ENCODE results near the gene RNF150. TPM values are rescaled to one million over a fixed set of nuclear protein-coding genes. Genes with fewer than 3 reads are reported as not detected.

Gene RNF150
- total RNA-seq, 1 donor = 16.4 TPM

GRCh38 chr4:140877781-140878180 is 255.5 kb downstream of the RNF150 start:
- TF ChIP-seq CTCF (IDR thresholded peaks at IDR 0.05; ENCODE audit: insufficient read depth, low read depth, low read length) = no peak
- no peak overlapping the region for H3K4me3 ChIP-seq (ENCODE audit: low read depth, low read length)
- no peak for DNase-seq (ENCODE audit: low read depth)

GRCh38 chr4:140876615-140877364 is 256.5 kb downstream of the RNF150 start:
- no peak for DNase-seq (ENCODE audit: low read depth)
- no peak for TF ChIP-seq CTCF (IDR thresholded peaks at IDR 0.05; ENCODE audit: insufficient read depth, low read depth, low read length)
- no peak overlapping the region for H3K4me3 ChIP-seq (ENCODE audit: low read depth, low read length)

GRCh38 chr4:140875746-140876452 is 257.4 kb downstream of the RNF150 start:
- H3K4me3 ChIP-seq (ENCODE audit: low read depth, low read length) = no peak overlapping the region
- DNase-seq (ENCODE audit: low read depth) = no peak
- no peak for TF ChIP-seq CTCF (IDR thresholded peaks at IDR 0.05; ENCODE audit: insufficient read depth, low read depth, low read length)

- TF ChIP-seq CTCF (IDR thresholded peaks at IDR 0.05; ENCODE audit: insufficient read depth, low read depth, low read length) = no peak
- DNase-seq (ENCODE audit: low read depth) = no peak
- H3K4me3 ChIP-seq (ENCODE audit: low read depth, low read length) = no peak overlapping the region
Measured at GRCh38 chr4:140874056-140874455, 259.2 kb downstream of the RNF150 start.

- no peak for TF ChIP-seq CTCF (IDR thresholded peaks at IDR 0.05; ENCODE audit: insufficient read depth, low read depth, low read length)
- DNase-seq (ENCODE audit: low read depth) = no peak
Measured at GRCh38 chr4:140871368-140871767, 261.9 kb downstream of the RNF150 start.

GRCh38 chr4:140870427-140870826 is 262.8 kb downstream of the RNF150 start:
- DNase-seq (ENCODE audit: low read depth) = no peak
- H3K4me3 ChIP-seq (ENCODE audit: low read depth, low read length) = no peak overlapping the region
- no peak for TF ChIP-seq CTCF (IDR thresholded peaks at IDR 0.05; ENCODE audit: insufficient read depth, low read depth, low read length)

More at GRCh38 chr4:140871368-140871767, 261.9 kb downstream of the RNF150 start:
- no peak overlapping the region for H3K4me3 ChIP-seq (ENCODE audit: low read depth, low read length)

All from fibroblast of villous mesenchyme (primary cell).